ENCODE data around the gene STAG1. TPM values are rescaled to one million over a fixed set of nuclear protein-coding genes. Genes with fewer than 3 reads are reported as not detected.

Gene STAG1
- total and polyA plus RNA-seq, 8 donors = 29.6 to 52.7 (median 44.1) TPM

- Histone ChIP-seq H3K27ac (no peak overlapping the region), H3K4me3 (no peak overlapping the region), H3K4me1 (peaks cover 0 to 14% of the 10 kb centered on the region in 2 donors), H3K36me3 (no peaks in the 10 kb centered on the region), H3K9me3 (no peaks in the 10 kb centered on the region), H3K27me3 (no peaks in the 10 kb centered on the region)
- ATAC-seq = no peak
- intact Hi-C loops (cut with DNase I) = no loop called here
- TF ChIP-seq CTCF (IDR thresholded peaks at IDR 0.05) = no peak
- DNase-seq = no peak
Observed at GRCh38 chr3:136788154-136788553, 36.0 kb upstream of the STAG1 start.

GRCh38 chr3:136787349-136787748 is 35.2 kb upstream of the STAG1 start:
- ATAC-seq = peak; percentile 51
- Histone ChIP-seq H3K4me1 (peaks cover 0 to 14% of the 10 kb centered on the region in 2 donors), H3K27me3 (no peaks in the 10 kb centered on the region), H3K27ac (peak overlapping the region; percentile 62), H3K36me3 (no peaks in the 10 kb centered on the region), H3K9me3 (no peaks in the 10 kb centered on the region), H3K4me3 (no peak overlapping the region)
- intact Hi-C loops (cut with DNase I) = no loop called here
- DNase-seq = no peak
- no peak for TF ChIP-seq CTCF (IDR thresholded peaks at IDR 0.05)

DNA sequence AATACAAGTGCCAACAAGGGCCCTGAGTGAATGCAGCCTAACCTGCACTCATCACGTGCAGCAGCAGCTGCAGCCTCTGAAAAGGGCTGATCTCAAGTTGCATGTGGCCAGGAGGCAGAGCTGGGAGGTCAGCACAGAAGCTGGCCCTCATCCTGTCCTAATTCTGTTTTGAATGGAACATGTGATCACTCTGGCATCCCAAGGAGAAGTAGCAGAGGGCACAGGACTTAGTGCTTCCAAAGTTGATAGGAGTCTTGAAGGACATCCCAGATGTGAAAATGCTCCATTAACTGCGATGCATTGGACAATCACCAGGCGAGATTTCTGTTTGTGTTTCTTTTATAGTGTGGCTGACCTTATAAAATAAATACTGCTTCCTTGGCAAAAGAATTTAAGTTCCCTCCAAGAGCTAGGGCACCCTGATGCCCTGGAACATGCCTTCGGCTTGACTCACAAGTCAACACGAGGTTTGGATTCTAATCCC is 31.6 kb upstream of the STAG1 start:
- no peaks in the 10 kb centered on the region for H3K9me3 ChIP-seq
- no peaks in the 10 kb centered on the region for H3K27me3 ChIP-seq
- H3K4me1 ChIP-seq = peaks cover 0 to 14% of the 10 kb centered on the region in 2 donors
- H3K27ac ChIP-seq = no peak overlapping the region
- no peak overlapping the region for H3K4me3 ChIP-seq
- no peak for TF ChIP-seq CTCF (IDR thresholded peaks at IDR 0.05)
- ATAC-seq (no peak), DNase-seq (no peak)
- H3K36me3 ChIP-seq = no peaks in the 10 kb centered on the region
- intact Hi-C loops (cut with DNase I) = no loop called here

DNA sequence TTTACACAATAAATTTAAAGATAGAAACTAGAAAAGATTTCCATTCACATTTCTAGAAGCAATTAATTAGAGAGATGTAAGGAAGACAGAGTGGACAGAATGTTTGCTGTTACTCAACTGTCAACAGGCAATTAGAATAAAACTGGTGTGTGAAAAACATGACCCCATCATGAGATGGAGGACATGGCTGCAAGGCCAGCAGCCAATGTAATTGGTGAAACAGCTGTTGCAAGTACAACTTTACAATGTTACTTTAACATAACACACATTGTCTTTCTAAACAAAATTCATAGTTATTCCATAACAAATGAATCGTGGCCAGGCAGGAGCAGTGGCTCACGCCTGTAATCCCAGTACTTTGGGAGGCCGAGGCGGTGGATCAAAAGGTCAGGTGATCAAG is 28.6 kb upstream of the STAG1 start:
- DNase-seq = peak in 2 of 4 donors; percentile 86 to 89
- intact Hi-C loops (cut with DNase I) = no loop called here
- H3K4me3 ChIP-seq = no peak overlapping the region

GRCh38 chr3:136778865-136779264 is 26.7 kb upstream of the STAG1 start:
- no peak overlapping the region for H3K27ac ChIP-seq
- intact Hi-C loops (cut with DNase I) = no loop called here
- ATAC-seq = peak; percentile 22
- no peaks in the 10 kb centered on the region for H3K27me3 ChIP-seq
- no peaks in the 10 kb centered on the region for H3K36me3 ChIP-seq
- H3K4me1 ChIP-seq = no peaks in the 10 kb centered on the region
- no peaks in the 10 kb centered on the region for H3K9me3 ChIP-seq
- DNase-seq = no peak
- no peak overlapping the region for H3K4me3 ChIP-seq
- no peak for TF ChIP-seq CTCF (IDR thresholded peaks at IDR 0.05)

More for the DNA sequence above, 28.6 kb upstream of the STAG1 start:
- H3K27me3 ChIP-seq = no peaks in the 10 kb centered on the region
- ATAC-seq = no peak
- H3K27ac ChIP-seq = no peak overlapping the region
- H3K9me3 ChIP-seq = no peaks in the 10 kb centered on the region
- no peaks in the 10 kb centered on the region for H3K36me3 ChIP-seq
- no peaks in the 10 kb centered on the region for H3K4me1 ChIP-seq
- no peak for TF ChIP-seq CTCF (IDR thresholded peaks at IDR 0.05)
